HepG2 (cell line): ENCODE results near the gene ZCCHC10. TPM values are rescaled to one million over a fixed set of nuclear protein-coding genes. Genes with fewer than 3 reads are reported as not detected.

ENCODE experiments used
- ATF1 ChIP-seq: IDR thresholded peaks from 2 replicates; pipeline ENCODE4 v1.6.1; 2016; ENCODE audit warnings: mild to moderate bottlenecking, control low read depth
- DNMT3B ChIP-seq: conservative IDR thresholded peaks from 2 replicates; pipeline ENCODE4 v1.6.1; 2016; ENCODE audit warnings: missing biosample characterization, control low read depth
- ETV6 ChIP-seq: sonication (generic); formaldehyde crosslinking; conservative IDR thresholded peaks from 2 replicates; pipeline ENCODE4 v1.4.0; 2020; ENCODE audit warnings: missing genetic modification reagents
- GATAD2A ChIP-seq: IDR thresholded peaks from 2 replicates; pipeline ENCODE4 v1.6.1; 2016
- MTF1 ChIP-seq: sonication (generic); formaldehyde crosslinking; IDR thresholded peaks from 2 replicates; pipeline ENCODE4 v1.5.0; 2020; ENCODE audit warnings: missing genetic modification reagents
- MYC ChIP-seq: sonication (generic); formaldehyde crosslinking; IDR thresholded peaks from 2 replicates; pipeline ENCODE4 v1.9.0; 2021; ENCODE audit warnings: missing genetic modification reagents, borderline replicate concordance
- NCOA5 ChIP-seq: sonication (generic); formaldehyde crosslinking; IDR thresholded peaks from 2 replicates; pipeline ENCODE4 v1.4.0; 2020; ENCODE audit warnings: missing genetic modification reagents
- ONECUT2 ChIP-seq: sonication (generic); formaldehyde crosslinking; IDR thresholded peaks from 2 replicates; pipeline ENCODE4 v1.4.0; 2020; ENCODE audit warnings: missing genetic modification reagents
- SAP130 ChIP-seq: IDR thresholded peaks from 2 replicates; pipeline ENCODE4 v1.6.1; 2016; ENCODE audit warnings: low read depth
- ZFAT ChIP-seq: sonication (generic); formaldehyde crosslinking; conservative IDR thresholded peaks from 2 replicates; pipeline ENCODE4 v1.8.1; 2023; ENCODE audit warnings: missing genetic modification reagents, inconsistent platforms
- ZNF225 ChIP-seq: sonication (generic); formaldehyde crosslinking; IDR thresholded peaks from 2 replicates; pipeline ENCODE4 v1.4.0; 2020; ENCODE audit warnings: mild to moderate bottlenecking, missing genetic modification reagents
- ZNF3 ChIP-seq: IDR thresholded peaks from 2 replicates; pipeline ENCODE4 v1.7.0; 2017; ENCODE audit warnings: inconsistent platforms
- ZNF335 ChIP-seq: sonication (generic); formaldehyde crosslinking; IDR thresholded peaks from 2 replicates; pipeline ENCODE4 v1.4.0; 2020; ENCODE audit warnings: missing genetic modification reagents
- ZNF432 ChIP-seq: sonication (generic); formaldehyde crosslinking; IDR thresholded peaks from 2 replicates; pipeline ENCODE4 v1.5.0; 2020; ENCODE audit warnings: missing genetic modification reagents, mild to moderate bottlenecking, borderline replicate concordance
- ZNF446 ChIP-seq: sonication (generic); formaldehyde crosslinking; IDR thresholded peaks from 2 replicates; pipeline ENCODE4 v1.5.0; 2020; ENCODE audit warnings: mild to moderate bottlenecking, missing genetic modification reagents
- polyA plus RNA-seq, 8 experiments: library from polyadenylated mRNA; depleted of rRNA in 3 of 8; stranded (reverse) in 7 of 8; unstranded in 1 of 8; fragments of >200 nt; fragmentation: Illumina TruSeq in 4 of 8; extraction: Trizol in 4 of 8; gene quantifications; 2 replicates each; pipeline versions ENCODE4 v1.2.1 to v1.2.3, GENCODE V29; 2011 to 2016; ENCODE audit warnings: low read depth in 4 of 8, missing spikeins in 1 of 8, mixed read lengths in 1 of 8; ENCODE audit not compliant: insufficient read depth in 1 of 8
- total RNA-seq, 5 experiments: library from RNA; depleted of rRNA; stranded (reverse); fragments of >200 nt; fragmentation: Illumina TruSeq; extraction: Trizol; gene quantifications; 2 replicates each; pipeline ENCODE4 v1.2.3, GENCODE V29; 2016; ENCODE audit warnings: low read depth in 1 of 5
- TF ChIP-seq, protein P1 (sequence below): sonication (generic); formaldehyde crosslinking; IDR thresholded peaks from 2 replicates; pipeline ENCODE4 v1.4.0; 2020; ENCODE audit warnings: missing genetic modification reagents
- TF ChIP-seq, protein P2 (sequence below), 2 experiments: fragments of 450-650 bp in 1 of 2; sonication (generic) in 1 of 2; formaldehyde crosslinking; IDR thresholded peaks; 2 replicates each; pipeline versions ENCODE4 v1.5.0 to v1.8.0; 2020 to 2022; ENCODE audit warnings: mild to moderate bottlenecking in 1 of 2, missing genetic modification reagents in 1 of 2
- TF ChIP-seq, protein P3 (sequence below): sonication (generic); formaldehyde crosslinking; IDR thresholded peaks from 2 replicates; pipeline ENCODE4 v1.9.0; 2021; ENCODE audit warnings: missing genetic modification reagents, mild to moderate bottlenecking, borderline replicate concordance
- TF ChIP-seq, protein P4 (sequence below): sonication (generic); formaldehyde crosslinking; IDR thresholded peaks from 2 replicates; pipeline ENCODE4 v1.5.0; 2020; ENCODE audit warnings: missing genetic modification reagents
- TF ChIP-seq, protein P5 (sequence below): sonication (generic); formaldehyde crosslinking; IDR thresholded peaks from 2 replicates; pipeline ENCODE4 v1.4.0; 2020; ENCODE audit warnings: missing genetic modification reagents, borderline replicate concordance
- TF ChIP-seq, protein P6 (sequence below): sonication (generic); formaldehyde crosslinking; IDR thresholded peaks from 2 replicates; pipeline ENCODE4 v1.8.0; 2022; ENCODE audit warnings: mild to moderate bottlenecking, missing genetic modification reagents; ENCODE audit not compliant: insufficient replicate concordance

The ZCCHC10 gene
- total and polyA plus RNA-seq, 2 of the 13 experiments (the other 11 are each of a cell fraction or from before 2014, with no cell fraction given), result 40.7 to 48.2 TPM

DNA sequence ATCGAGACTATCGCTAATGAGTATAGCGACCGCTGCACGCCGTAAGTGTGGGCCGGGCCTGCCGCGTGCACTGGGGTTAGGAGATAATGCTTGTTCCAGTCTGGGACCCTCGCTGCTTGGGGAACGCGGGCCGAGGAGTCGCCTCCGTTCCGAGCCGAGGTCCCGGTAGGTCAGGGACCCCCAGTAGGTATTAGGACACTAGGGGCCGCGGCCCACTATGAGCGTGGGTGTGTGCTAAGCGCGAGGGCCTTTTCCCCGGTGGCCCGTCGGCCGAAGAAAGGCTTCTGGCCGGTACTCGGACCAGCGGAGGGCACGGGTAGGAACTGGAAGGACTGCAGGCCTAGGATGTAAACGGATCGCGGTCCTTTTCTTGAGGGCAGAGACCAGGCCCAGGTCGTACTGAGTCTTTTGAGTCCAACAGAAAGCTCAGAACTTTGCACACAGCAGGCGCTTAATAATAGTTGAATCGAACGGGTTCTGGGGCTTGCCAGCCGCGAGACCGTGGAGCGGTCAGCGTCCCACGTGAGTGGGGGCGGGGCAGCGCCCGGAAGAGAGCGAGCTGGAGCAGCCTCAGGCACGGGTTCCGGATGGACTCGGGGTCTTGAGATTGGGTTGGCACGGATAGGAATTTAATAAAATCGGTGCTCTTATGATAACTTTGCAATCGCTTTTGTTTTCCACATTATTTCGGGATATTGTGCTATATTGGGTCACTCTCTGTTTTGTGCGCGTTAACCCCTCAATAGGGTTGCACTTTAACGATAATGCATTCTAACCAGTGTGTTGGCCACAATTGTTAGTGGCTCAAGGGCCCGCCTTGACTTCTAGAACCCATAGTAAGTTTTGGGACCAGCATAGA lies 26.2 kb upstream of the ZCCHC10 start (continued):
- TF ChIP-seq, protein P1, sequence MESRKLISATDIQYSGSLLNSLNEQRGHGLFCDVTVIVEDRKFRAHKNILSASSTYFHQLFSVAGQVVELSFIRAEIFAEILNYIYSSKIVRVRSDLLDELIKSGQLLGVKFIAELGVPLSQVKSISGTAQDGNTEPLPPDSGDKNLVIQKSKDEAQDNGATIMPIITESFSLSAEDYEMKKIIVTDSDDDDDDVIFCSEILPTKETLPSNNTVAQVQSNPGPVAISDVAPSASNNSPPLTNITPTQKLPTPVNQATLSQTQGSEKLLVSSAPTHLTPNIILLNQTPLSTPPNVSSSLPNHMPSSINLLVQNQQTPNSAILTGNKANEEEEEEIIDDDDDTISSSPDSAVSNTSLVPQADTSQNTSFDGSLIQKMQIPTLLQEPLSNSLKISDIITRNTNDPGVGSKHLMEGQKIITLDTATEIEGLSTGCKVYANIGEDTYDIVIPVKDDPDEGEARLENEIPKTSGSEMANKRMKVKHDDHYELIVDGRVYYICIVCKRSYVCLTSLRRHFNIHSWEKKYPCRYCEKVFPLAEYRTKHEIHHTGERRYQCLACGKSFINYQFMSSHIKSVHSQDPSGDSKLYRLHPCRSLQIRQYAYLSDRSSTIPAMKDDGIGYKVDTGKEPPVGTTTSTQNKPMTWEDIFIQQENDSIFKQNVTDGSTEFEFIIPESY (CRISPR knock-in tag), result no peak
- TF ChIP-seq ZNF225 (CRISPR knock-in tag) (no peak), DNMT3B (CRISPR knock-in tag) (no peak), GATAD2A (peak; percentile 40; the same call in 1 of the 2 replicates), ONECUT2 (CRISPR knock-in tag) (no peak), MYC (CRISPR knock-in tag) (peak; percentile 75), SAP130 (CRISPR knock-in tag) (peak; percentile 83), ZNF432 (CRISPR knock-in tag) (no peak), ZNF3 (CRISPR knock-in tag) (no peak), ZFAT (no peak), MTF1 (CRISPR knock-in tag) (no peak), ATF1 (CRISPR knock-in tag) (no peak), ZNF446 (CRISPR knock-in tag) (peak; percentile 57; the same call in 1 of the 2 replicates), ETV6 (no peak), ZNF335 (0 out of 2 replicates have a peak, but pooled peaks have one; percentile 2), NCOA5 (CRISPR knock-in tag) (no peak)
- TF ChIP-seq, protein P2, sequence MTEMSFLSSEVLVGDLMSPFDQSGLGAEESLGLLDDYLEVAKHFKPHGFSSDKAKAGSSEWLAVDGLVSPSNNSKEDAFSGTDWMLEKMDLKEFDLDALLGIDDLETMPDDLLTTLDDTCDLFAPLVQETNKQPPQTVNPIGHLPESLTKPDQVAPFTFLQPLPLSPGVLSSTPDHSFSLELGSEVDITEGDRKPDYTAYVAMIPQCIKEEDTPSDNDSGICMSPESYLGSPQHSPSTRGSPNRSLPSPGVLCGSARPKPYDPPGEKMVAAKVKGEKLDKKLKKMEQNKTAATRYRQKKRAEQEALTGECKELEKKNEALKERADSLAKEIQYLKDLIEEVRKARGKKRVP (CRISPR knock-in tag; IDR thresholded peaks at IDR 0.05), result no peak
- TF ChIP-seq, protein P3, sequence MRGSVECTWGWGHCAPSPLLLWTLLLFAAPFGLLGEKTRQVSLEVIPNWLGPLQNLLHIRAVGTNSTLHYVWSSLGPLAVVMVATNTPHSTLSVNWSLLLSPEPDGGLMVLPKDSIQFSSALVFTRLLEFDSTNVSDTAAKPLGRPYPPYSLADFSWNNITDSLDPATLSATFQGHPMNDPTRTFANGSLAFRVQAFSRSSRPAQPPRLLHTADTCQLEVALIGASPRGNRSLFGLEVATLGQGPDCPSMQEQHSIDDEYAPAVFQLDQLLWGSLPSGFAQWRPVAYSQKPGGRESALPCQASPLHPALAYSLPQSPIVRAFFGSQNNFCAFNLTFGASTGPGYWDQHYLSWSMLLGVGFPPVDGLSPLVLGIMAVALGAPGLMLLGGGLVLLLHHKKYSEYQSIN, result no peak
- TF ChIP-seq, protein P4, sequence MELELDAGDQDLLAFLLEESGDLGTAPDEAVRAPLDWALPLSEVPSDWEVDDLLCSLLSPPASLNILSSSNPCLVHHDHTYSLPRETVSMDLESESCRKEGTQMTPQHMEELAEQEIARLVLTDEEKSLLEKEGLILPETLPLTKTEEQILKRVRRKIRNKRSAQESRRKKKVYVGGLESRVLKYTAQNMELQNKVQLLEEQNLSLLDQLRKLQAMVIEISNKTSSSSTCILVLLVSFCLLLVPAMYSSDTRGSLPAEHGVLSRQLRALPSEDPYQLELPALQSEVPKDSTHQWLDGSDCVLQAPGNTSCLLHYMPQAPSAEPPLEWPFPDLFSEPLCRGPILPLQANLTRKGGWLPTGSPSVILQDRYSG (CRISPR knock-in tag), result no peak; the same call in 1 of the 2 replicates
- TF ChIP-seq, protein P5, sequence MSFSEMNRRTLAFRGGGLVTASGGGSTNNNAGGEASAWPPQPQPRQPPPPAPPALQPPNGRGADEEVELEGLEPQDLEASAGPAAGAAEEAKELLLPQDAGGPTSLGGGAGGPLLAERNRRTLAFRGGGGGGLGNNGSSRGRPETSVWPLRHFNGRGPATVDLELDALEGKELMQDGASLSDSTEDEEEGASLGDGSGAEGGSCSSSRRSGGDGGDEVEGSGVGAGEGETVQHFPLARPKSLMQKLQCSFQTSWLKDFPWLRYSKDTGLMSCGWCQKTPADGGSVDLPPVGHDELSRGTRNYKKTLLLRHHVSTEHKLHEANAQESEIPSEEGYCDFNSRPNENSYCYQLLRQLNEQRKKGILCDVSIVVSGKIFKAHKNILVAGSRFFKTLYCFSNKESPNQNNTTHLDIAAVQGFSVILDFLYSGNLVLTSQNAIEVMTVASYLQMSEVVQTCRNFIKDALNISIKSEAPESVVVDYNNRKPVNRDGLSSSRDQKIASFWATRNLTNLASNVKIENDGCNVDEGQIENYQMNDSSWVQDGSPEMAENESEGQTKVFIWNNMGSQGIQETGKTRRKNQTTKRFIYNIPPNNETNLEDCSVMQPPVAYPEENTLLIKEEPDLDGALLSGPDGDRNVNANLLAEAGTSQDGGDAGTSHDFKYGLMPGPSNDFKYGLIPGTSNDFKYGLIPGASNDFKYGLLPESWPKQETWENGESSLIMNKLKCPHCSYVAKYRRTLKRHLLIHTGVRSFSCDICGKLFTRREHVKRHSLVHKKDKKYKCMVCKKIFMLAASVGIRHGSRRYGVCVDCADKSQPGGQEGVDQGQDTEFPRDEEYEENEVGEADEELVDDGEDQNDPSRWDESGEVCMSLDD (CRISPR knock-in tag), result no peak
- TF ChIP-seq, protein P6, sequence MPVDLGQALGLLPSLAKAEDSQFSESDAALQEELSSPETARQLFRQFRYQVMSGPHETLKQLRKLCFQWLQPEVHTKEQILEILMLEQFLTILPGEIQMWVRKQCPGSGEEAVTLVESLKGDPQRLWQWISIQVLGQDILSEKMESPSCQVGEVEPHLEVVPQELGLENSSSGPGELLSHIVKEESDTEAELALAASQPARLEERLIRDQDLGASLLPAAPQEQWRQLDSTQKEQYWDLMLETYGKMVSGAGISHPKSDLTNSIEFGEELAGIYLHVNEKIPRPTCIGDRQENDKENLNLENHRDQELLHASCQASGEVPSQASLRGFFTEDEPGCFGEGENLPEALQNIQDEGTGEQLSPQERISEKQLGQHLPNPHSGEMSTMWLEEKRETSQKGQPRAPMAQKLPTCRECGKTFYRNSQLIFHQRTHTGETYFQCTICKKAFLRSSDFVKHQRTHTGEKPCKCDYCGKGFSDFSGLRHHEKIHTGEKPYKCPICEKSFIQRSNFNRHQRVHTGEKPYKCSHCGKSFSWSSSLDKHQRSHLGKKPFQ (CRISPR knock-in tag), result no peak
